Inflammatory macrophage treated with lipopolysaccharide for 1 hour (primary cell): ENCODE measurements around the gene ACY1.

Source experiments
- DNase-seq, 2 donors: peaks; one replicate each; pipeline ENCODE4 v3.0.0-alpha.2; 2020 to 2022

Gene ACY1

DNA sequence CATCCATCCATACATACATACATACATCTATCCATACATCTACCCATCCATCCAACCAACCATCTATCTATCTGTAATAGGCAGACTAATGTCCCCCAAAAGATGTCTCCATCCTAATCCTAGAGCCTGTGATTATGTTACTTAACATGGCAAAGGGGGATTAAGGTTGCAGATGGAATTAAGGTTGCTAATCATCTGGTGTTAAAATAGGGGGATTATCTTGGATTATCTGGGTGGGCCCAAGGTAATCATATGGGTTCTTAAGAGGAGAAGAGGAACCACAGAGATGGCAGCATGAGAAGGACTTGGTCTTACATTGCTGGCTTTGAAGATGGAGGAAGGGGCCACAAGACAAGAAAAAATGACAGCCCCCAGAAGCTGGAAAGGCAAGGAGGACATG, 27.1 kb downstream of the ACY1 start:
- no peak for DNase-seq

DNA sequence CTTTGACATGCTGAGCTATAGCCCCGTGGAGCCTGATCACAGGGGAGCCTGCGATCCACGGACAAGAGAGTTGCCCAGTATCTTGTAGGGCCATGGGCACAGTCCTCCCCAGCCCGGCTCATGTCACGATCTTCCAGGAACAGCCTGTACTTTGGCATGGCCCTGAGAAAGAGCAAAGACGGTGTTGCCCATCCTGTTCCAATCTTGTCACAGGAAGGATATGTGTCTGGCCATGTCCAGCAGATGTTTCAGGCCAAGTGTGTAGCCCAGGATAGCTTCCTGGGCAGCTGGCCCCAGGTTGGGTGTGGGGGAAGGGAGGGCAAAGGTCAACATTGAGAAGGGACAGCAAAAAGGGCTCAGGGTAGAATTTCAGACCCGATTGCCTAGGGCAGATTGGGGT, 29.4 kb downstream of the ACY1 start:
- DNase-seq = no peak

DNA sequence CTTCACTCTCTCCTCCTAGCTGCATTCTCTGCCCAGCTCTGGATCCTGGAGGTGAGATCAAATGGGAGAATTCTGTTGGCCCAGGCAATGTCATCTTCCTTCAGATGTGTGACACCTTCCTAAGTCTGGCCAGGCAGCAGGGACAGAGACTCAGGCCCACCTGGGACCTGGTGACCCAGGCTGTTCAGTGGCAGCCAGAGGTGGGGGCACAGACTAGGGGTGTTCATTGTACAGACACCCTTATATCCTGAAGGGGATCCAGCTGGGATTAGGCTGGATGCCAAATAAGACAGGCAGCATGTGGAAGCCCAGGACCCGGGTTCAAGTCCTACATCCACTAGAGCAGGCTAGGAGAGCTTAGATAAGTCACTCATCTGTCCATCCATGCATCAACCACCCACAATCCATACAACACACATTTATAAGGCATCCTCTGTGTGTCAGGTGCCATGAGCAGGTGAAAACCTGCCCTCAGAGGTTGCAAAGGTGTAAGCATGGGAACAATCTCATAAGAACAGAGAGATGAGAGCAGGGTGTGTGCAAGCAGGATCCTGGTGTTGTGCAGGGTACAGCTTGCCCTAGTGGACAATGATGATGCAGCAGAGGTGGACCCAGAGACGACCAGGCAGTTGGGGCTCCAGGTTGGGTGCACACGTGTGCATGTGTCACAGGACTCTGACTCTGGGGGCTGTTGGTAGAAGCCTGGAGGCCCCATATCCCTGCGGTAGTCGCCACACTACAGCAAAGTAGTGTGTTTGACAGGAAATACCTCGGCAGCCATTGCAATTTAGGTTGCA, 30.7 kb downstream of the ACY1 start:
- no peak for DNase-seq

DNA sequence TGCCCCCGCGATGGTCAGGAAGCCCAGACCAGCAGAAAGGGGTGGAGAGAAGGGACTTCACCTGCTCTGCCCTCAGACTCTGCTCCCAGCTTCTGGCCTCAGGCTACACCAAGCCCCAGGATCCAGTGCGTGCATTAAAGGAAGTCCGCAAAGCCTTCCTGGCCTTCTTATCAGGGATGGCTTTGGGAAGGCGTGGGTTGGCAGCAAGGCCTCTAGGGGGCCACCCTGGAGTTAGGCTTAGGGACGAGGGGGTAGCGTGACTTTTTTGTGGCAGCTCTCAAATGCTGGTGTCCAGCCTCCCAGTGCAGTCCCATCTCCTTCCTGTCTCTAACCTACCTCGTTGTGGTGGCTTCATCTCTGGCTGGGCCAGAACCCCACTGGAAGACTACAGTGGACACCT, 31.3 kb downstream of the ACY1 start:
- DNase-seq = no peak

DNA sequence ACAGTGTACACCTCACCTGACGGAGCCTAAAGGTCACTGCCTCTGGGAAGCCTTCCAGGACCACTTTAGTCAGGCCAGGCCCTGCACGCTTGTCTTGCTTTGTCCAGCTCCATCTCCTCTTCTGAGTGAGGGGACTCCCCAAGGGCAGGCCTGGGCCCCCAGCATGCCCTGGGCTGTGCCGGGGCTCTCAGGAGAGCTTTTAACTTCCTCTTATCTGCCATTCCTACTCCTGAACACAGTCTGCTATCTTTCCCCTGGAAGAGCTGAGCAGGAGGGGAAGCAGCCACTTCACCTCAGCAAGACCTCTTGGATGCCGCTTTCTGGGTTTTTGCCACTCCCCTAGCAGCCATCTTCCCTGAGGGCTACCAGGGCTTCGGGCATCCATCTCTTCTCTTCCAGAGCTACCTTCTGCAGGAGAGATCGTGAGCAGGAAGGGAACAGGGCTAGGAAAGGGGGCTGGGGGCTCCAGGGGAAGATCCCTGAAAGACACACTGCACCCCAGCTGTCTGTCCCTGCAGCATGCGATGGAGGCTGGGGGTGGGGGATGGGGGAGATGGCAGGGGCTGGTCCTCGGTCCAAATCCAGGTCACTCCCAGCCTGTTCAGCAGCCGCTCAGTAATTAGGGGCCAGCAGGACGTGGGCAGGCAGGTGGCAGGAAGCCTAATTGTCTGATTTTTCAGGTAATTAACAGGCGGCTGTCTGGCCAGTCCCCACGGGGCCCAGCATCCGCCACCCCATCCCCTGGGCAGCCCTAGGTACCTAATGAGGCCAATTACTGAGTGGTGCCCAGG, 32.3 kb downstream of the ACY1 start:
- no peak for DNase-seq

DNA sequence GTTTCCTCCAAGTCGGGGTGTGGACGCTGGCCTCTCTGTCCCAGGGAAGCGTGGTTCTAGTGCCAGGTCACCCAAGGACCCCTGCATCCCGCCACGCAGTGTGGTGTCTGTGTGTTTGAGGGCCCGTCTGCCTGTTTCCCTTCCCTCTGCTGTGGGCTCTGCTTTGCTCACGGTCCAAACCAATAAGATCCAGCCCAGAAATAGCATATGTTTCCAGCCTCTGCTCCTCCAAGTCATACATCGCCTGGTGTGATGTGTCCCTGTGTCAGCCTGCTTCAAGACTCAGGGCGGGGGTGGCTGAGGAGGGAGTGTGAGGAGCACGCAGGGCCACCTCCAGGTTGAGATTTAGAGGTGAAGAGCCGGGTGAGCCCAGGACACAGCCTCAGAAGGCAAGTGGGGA, 34.3 kb downstream of the ACY1 start:
- no peak for DNase-seq

DNA sequence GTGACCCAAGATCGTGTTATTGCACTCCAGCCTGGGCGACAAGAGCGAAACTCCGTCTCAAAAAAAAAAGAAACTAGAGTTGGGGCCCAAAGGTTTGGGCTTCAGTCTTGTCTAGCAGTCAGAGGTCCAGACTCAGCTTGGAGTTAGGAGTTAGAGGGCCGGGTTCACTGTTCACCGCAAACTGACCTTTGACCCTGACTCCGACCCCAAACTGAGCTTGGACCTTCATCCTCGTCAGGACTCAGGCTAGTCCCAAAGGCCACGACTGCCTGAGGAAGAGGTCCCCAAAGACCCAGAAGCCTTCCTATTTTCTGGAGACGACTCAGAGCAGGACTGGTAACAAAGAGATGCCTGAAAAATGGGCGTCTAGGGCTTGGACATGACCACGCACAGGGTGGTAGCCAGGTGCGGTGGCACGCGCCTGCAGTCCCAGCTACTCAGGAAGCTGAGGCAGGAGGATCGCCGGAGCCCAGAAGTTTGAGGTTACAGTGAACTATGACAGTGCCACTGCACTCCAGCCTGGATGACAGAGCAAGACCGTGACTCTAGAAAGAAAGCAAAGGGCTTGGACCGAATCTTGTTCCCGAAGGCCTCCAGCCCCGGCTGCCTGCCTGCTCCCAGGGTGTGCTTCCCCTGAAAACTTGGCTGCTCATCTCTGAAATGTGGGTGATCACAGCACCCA, 35.1 kb downstream of the ACY1 start:
- no peak for DNase-seq

DNA sequence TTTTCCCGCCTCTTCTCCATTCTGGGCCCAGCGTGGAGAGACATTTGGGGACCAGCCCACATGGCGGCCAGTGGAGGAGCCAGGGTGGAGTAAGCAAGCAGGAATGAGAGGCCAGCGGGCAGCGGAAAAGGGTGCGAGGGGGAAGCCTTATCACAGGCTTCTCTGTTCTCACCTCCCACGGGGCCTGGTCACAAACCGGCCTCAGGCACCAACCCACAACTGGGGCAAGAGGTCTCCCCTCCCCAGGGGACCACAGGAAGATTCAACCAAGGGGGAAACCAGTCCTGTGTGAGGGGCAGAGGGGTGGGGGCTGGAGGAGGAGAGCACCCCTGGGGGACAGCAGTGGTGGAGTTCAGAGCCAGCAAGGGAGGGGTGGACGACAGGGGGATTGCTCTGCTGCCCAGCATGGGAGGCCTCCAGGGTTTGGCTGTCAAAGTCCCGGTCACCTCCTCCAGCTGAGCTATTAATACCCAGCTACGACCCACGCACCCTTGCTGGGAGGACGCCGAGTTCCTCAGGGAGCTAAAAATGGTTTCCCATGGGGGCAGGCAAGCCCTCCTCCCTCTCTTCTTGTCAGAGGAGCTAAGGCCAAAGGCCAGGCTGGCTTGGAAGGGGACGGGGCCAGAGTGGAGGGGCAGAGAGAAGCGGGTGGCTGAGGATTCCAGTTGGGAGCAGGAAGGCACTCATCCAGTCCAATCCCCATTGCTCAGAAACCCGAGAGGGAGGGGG, 36.2 kb downstream of the ACY1 start:
- no peak for DNase-seq

DNA sequence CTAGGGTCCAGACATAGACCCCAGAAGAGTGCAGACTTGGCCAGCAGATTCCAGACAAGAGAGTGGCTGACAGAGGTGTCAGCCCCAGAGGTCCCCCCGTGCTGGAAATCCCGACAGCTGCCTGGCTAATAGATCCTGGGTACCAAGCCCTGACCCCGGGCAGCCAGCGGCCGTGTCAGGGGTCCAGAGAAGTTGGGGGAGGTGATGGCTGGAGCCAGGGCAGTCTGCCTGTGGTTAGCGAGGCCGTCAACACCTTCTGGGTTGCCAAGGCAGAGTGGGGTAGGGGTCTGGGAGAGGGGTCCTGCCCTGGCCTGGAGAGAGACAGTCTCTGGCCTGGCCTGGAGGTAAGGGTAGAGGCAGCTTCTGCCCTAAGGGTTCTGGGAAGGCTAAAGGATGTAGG, 37.5 kb downstream of the ACY1 start:
- DNase-seq = no peak

DNA sequence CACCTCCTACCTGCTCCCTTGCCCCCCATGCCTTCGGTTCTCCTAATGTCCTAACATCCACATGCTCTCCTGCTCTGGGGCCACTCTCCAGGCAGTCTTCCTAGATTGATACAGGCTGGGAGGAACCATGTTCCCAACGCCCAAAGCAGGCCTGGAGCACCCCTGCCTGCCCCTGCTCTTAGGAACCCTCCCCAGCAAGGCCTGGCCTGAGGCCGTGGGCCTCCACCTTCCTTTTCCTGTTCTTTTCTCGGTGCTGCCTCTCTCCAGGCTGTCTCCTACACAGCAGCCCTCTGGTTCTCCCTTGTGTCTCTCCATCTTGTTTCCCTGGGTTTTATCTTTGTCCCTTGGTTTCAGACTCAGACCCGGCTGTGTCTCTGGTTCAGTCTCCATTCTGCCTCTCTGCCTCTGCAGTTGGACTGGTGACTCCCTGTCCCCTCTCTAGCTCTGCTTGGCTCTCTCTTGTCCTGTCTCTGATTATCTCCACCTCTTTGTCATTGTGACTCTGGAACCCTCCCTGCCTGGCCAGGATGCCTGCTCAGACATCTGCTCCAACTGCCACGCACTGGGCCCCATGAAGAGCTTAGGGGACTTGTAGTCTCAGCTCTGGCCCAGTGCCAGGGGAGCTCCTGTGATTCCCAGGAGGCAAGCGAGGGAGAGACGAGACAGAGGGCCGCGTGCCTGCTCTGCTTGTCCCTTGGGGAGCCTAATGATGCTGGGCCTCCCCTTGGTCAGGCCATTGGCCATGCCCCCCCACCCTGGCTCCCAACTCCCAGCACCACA, 38.3 kb downstream of the ACY1 start:
- no peak for DNase-seq

DNA sequence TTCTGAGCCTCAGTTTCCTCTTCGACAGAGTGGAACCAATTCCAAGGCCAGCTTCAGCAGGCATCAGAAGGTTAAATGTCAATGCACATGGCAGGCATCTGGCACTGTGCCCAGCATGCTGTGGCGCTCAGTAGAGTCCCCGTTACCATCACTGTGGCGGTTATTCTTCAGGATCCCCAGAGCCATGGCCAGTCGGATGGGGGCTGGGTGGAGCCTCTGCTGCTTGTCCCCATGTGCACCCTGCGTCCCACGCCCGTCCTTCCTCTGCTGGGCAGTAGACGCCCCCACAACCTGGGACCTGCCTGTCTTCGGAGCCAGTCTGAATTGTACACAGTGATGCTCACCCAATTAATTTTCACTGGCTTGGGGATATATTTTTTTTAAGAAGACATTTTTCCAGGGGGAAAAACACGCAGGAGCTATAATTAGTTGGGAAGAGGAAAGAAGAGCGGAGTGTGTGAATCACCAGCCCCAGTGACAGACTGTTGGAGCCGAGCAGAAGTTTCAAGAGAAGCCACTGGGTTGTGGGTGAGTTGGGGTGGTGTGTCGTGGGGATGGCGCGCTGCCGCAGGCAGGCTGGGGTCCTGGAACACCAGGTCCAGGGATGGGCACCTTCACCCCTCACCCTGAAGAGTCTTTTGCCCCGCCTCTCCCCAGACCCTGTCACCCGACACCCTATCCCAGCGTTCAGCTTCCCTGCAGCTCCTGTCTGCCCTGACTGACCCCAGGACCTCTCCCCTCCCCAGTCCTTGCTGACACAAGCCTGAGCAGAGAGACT, 39.2 kb downstream of the ACY1 start:
- DNase-seq = no peak

DNA sequence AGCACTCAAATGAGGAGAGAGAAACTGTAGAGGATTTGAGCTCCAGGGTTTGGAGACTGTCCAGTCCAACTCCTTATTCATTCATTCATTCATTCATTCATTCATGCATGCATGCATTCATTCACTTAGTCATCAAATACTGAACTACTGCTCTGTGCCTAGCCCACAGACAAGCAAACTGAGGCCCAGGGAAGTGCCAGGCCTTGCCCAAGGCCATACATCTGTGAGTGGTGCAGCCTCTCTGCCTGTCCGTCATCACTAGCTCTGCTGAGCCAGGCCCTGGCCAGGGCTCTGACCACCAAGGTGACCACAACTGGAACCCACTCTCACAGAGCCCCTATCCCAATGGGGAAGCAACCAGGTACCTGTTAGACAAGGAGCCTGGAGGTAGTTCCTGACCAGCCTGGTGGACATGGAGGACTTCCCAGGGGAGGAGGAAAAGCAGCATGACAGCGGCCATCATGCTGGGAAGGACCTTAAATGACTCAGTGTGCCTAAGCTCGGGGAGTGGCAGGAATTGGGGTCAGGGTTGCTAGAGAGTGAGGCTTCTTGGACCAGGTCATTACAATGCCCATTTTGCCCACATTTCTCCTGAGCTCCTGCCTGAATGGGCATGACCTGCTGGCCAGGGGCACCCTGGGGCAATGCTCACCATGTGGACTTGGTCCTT, 39.9 kb downstream of the ACY1 start:
- DNase-seq = no peak

DNA sequence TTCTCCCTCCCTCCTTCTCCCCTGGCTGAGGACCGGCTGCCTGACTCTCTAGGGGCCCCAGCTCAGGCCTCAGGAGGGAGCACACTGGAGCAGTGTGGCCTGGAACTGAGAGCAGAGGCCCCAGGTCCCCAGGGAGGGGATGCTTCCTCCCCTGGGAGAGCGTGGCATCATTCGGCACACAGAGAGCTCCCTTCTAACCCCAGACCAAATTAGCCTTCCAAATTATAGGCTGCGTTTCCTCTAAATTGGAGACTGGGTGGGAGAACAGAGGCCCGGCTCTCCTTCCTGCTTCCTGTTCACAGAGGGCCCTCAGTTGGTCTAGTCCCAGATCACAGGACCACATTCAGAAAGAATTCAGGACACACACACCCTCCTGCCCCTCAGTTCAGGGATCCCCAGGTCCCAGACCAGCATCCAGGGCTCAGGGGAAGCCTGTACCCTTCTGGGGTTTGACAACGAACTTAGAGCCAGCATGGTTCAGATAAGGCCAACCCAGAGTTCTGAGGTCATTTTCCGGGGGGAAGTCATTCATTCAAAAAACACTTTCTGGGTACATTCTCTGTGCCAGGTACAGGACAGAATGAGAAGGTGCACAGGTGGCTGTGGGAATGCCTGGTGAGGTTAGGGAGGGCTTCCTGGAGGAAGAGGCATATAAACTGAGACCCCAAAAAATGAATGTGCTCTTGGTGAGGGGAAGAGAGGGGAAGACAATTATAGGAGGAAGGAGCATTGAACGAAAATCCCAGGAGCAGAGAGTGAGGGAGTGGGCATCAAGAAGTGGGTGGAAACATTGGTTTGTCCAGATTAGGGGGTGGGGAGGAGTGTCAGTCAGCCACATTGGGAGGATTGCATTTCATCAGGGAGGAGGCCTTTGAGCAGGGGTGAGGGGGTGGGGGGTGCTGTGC, 40.8 kb downstream of the ACY1 start:
- DNase-seq = no peak

DNA sequence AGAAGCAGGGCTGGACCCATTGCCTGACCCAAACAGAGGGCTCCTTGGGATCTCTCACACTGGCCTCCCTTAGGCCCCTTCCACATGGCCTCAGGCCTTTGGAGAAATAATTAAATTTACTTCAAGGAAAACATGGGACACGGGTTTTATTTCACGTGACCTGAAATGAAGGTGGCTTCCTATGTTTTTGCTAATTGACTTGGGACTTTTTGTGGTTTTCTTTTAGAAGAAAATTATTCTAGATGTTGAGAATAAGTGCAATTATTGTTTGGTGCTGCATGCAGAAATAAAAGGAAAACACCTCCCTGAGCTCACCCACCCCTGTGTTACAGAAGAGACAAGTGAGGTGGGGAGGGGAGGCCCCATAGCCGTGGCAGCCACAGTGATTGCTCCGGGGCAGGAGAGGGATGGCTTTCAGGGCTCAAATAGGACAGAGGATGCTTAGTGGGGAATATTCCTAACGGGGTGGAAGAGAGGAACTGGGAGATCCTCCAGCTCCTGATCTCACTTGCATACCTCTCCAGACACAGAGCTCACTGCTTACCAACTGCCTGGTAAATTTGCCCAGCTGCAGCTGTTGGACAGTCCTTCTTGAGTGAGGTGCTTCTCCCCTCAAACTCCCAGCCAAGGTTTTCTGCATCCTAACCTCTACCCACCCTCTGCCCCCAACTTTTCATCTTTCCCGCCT, 41.6 kb downstream of the ACY1 start:
- DNase-seq = no peak

DNA sequence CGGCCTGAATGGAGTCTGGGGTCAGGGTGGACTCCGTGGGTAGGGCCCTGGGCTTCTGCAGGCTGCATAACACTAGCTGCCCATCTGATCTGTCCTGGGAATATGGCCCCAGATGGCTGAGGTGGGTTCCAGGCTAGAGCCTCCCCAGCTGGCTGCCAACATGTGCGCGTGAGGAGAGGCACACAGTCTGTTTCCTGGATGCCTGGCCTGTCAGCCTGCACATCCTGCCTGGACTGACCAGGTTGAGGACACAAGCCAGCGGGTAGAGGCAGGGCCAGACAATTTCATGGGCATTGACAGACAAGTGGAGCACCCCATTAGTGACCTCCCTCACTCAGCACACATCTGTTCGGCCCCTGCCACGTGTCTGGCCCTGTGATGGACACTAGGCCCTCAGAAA, 42.1 kb downstream of the ACY1 start:
- no peak for DNase-seq

DNA sequence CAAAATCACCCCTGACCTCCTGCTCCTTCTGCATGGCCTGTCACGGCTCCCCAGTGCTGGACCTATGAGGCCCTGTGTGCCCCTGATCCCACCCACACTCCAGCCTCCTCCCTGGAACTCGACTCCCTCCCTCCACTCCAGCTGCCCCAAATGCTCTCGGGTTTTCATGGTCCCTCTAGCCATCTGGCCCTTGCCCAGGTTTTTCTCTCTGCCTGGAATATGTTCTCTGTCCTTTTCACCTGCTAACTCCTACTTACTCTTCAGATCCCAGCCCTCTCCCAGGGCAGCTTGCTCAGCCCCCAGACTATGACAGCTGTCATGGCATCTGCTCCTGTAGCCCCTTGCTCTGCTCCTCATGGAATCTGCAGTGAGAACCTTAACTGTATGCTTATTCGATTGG, 42.7 kb downstream of the ACY1 start:
- no peak for DNase-seq

DNA sequence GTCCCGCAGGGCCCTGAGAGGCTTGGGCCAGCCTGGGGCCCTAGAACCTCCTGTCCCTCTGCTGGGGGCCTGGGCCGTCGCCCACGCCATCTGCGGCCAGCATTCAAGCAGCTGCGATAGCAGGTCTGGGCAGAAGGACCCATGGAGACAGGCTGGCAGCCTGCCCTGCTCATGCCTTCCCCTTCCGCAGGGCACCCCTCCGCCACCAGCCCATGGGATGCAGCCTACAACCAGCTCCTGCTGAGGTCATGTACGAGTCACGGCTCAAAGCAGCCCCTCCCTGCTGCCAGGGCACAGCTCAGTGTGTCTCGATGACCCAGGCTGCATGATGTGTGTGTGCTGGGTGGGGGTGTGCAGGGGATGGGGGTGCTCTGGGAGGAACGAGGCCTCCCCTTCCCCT, 45.2 kb downstream of the ACY1 start:
- no peak for DNase-seq

DNA sequence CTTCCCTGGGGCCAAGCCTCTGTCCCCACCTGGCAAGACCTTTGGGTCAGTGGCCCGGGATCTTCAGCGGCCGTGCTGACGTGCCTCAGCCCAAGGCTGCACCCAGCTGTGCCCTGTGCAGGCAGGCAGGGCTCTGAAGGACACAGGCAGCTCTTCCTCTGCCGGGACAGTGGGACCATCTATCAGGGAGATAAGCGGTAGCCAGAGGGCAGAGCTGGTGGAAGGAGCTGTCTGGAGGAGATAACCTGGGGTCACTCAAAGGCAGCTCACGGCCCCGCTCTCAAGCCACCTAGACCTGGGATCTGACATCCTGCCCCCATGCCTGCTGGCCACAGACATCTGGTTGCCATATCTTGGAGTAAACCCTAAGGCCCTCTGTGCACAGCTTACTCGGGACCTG, 45.7 kb downstream of the ACY1 start:
- no peak for DNase-seq

DNA sequence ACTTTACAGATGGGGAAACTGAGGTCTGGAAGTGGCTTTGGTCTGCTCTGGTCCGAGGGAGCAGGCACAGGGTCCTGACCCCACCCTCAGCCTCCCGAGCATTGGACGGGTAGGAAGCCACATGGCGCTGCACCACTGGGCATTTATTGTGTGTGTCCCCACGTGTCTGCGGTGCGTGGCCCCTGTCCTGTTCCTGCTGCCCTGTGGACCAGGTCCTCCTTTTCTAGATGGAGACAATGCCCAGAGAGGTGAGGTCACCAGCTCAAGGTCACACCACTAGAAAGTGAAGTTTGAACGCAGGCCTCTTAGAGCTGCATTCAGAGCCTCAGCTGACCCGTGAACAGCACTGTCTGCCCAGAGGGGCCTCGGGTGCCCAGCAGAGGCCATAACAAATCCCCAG, 46.2 kb downstream of the ACY1 start:
- DNase-seq = no peak
